ENCODE data around the gene PEX26. TPM values are rescaled to one million over a fixed set of nuclear protein-coding genes. Genes with fewer than 3 reads are reported as not detected.

Gene PEX26
- total and polyA plus RNA-seq, 9 of the 15 experiments (the other 6 are each of a cell fraction or from before 2014, with no cell fraction given): 0.35 to 39.6 (median 17.4) TPM

DNA sequence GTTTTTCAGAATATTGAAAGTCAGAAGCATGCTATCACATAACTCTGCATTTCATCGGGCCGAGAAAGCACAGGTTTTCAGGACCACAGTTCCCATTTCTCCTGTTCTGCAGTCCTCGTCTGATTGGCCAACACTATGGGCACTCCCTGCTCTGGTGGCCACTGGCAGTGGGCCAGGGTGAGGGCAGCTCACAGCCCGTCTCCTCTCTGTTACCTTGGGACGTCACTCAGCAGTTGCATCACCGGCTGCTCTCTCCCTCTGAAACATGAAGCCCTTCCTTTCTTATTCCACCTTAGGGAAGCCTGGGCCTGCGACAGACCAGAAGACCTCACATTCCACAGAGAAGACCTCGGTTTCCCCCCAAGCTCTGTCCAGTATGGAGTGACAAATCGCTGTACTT is 42.0 kb upstream of the PEX26 start:
- ChIA-PET CTCF (ENCODE audit: low intra/inter-chr PET ratio) (no interaction called here), POLR2A (no interaction called here)
- ATAC-seq (peak; percentile 27; the same call in 2 of the 3 replicates), DNase-seq (ENCODE audit: extremely low read depth in 1 of 4, low spot score in 3 of 4) (no peak), FAIRE-seq (no peak)
- H3K79me2 ChIP-seq (ENCODE audit: control insufficient read depth, insufficient read depth, low read length): no peaks in the 10 kb centered on the region
- no peak overlapping the region for H3K27ac ChIP-seq (ENCODE audit: extremely low read depth, low read depth, low read length)
- BruUV-seq (replicated peaks): no TSS peak
- peaks cover 4% of the 10 kb centered on the region; the same call in 1 of the 2 replicates for H4K20me1 ChIP-seq (replicated peaks; ENCODE audit: control insufficient read depth, insufficient read depth, low read length)
- no peaks in the 10 kb centered on the region for H3K9me3 ChIP-seq (replicated peaks; ENCODE audit: control insufficient read depth, insufficient read depth, low read depth, low read length)
- in situ Hi-C loops (cut with MboI): no loop called here
- H3K9ac ChIP-seq (ENCODE audit: insufficient read depth in 1 of 2, low read depth in 2 of 2, low read length in 2 of 2): no peak overlapping the region
- no peaks in the 10 kb centered on the region for H3K9me1 ChIP-seq (ENCODE audit: control insufficient read depth, insufficient read depth, low read length)
- no peak overlapping the region for H3K4me3 ChIP-seq
- peaks cover 51 to 53% of the 10 kb centered on the region in 2 experiments; a peak in 4 of 5 replicates for H3K27me3 ChIP-seq (ENCODE audit: control insufficient read depth in 2 of 2, insufficient read depth in 2 of 2, low read length in 2 of 2)
- H2AFZ ChIP-seq (ENCODE audit: low read depth, low read length): no peak overlapping the region
- no peak overlapping the region for H3K4me2 ChIP-seq (ENCODE audit: insufficient read depth, low read length)
- WGBS (ENCODE audit: insufficient coverage, low coverage, missing lambda C conversion rate): 1% methylated on average over 9 of the region's 9 CpGs
- intact Hi-C loops (cut with micrococcal nuclease): no loop called here
- H3K36me3 ChIP-seq (ENCODE audit: control insufficient read depth, insufficient read depth, low read length): no peaks in the 10 kb centered on the region
- H3K4me1 ChIP-seq (replicated peaks in 1 of 2; ENCODE audit: control insufficient read depth in 2 of 2, insufficient read depth in 2 of 2, low read length in 2 of 2): no peaks in the 10 kb centered on the region; a peak in 1 of 5 replicates
- TF ChIP-seq, protein P1, sequence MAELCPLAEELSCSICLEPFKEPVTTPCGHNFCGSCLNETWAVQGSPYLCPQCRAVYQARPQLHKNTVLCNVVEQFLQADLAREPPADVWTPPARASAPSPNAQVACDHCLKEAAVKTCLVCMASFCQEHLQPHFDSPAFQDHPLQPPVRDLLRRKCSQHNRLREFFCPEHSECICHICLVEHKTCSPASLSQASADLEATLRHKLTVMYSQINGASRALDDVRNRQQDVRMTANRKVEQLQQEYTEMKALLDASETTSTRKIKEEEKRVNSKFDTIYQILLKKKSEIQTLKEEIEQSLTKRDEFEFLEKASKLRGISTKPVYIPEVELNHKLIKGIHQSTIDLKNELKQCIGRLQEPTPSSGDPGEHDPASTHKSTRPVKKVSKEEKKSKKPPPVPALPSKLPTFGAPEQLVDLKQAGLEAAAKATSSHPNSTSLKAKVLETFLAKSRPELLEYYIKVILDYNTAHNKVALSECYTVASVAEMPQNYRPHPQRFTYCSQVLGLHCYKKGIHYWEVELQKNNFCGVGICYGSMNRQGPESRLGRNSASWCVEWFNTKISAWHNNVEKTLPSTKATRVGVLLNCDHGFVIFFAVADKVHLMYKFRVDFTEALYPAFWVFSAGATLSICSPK (IDR thresholded peaks at IDR 0.05; ENCODE audit: borderline replicate concordance): no peak
- no peak for TF ChIP-seq NONO (IDR thresholded peaks at IDR 0.05; ENCODE audit: low read depth in 2 of 2, low read length in 1 of 2)
- no peak for TF ChIP-seq FIP1L1 (IDR thresholded peaks at IDR 0.05; ENCODE audit: low read depth, low read length, poor library complexity, severe bottlenecking)
- TF ChIP-seq, protein P2, sequence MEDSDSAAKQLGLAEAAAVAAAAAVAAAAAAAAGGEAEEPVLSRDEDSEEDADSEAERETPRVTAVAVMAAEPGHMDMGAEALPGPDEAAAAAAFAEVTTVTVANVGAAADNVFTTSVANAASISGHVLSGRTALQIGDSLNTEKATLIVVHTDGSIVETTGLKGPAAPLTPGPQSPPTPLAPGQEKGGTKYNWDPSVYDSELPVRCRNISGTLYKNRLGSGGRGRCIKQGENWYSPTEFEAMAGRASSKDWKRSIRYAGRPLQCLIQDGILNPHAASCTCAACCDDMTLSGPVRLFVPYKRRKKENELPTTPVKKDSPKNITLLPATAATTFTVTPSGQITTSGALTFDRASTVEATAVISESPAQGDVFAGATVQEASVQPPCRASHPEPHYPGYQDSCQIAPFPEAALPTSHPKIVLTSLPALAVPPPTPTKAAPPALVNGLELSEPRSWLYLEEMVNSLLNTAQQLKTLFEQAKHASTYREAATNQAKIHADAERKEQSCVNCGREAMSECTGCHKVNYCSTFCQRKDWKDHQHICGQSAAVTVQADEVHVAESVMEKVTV (CRISPR knock-in tag; IDR thresholded peaks at IDR 0.05): no peak
- TF ChIP-seq, protein P3, sequence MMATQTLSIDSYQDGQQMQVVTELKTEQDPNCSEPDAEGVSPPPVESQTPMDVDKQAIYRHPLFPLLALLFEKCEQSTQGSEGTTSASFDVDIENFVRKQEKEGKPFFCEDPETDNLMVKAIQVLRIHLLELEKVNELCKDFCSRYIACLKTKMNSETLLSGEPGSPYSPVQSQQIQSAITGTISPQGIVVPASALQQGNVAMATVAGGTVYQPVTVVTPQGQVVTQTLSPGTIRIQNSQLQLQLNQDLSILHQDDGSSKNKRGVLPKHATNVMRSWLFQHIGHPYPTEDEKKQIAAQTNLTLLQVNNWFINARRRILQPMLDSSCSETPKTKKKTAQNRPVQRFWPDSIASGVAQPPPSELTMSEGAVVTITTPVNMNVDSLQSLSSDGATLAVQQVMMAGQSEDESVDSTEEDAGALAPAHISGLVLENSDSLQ (IDR thresholded peaks at IDR 0.05): peak; percentile 31; the same call in 1 of the 2 replicates
- no peak for TF ChIP-seq ZFX (CRISPR knock-in tag; IDR thresholded peaks at IDR 0.05)
- TF ChIP-seq TAL1 (IDR thresholded peaks at IDR 0.05): no peak
- no peak for TF ChIP-seq NCOA6 (IDR thresholded peaks at IDR 0.05)
- TF ChIP-seq CEBPG (CRISPR knock-in tag; IDR thresholded peaks at IDR 0.05): no peak
- TF ChIP-seq CEBPG (tag; conservative IDR thresholded peaks at IDR 0.05 in 1 of 2, IDR thresholded peaks at IDR 0.05 in 1 of 2): peak; percentile 70
- TF ChIP-seq CEBPB (tag; IDR thresholded peaks at IDR 0.05): peak; percentile 65
- TF ChIP-seq, protein P4, sequence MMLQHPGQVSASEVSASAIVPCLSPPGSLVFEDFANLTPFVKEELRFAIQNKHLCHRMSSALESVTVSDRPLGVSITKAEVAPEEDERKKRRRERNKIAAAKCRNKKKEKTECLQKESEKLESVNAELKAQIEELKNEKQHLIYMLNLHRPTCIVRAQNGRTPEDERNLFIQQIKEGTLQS (IDR thresholded peaks at IDR 0.05): peak; percentile 73
- TF ChIP-seq, protein P4 (CRISPR knock-in tag; conservative IDR thresholded peaks at IDR 0.05): no peak
- TF ChIP-seq NFIC (IDR thresholded peaks at IDR 0.05): peak; percentile 34; the same call in 1 of the 2 replicates
- no peak for TF ChIP-seq FOSL1 (tag; conservative IDR thresholded peaks at IDR 0.05)
- no peak for TF ChIP-seq ZNF175 (CRISPR knock-in tag; IDR thresholded peaks at IDR 0.05; ENCODE audit: low read depth)
- no peak for TF ChIP-seq NR3C1 (CRISPR knock-in tag; IDR thresholded peaks at IDR 0.05)
